Ascending aorta (tissue), 2 donors: ENCODE results near the gene ZNF488. TPM values are rescaled to one million over a fixed set of nuclear protein-coding genes. Genes with fewer than 3 reads are reported as not detected.
"Not testable (repeated sequence)": the region's sequence is repeated elsewhere in the genome, so short reads cannot be mapped to it uniquely, and the experiment has no call there.

Source experiments
- DNase-seq, 2 donors: peaks; one replicate each; pipeline ENCODE4 v3.0.0-alpha.2; 2019; ENCODE audit warnings: low spot score in 2 of 2
- H3K27ac ChIP-seq, 2 donors: fragments of 200-600 bp; sonication (generic); one replicate each; pipeline ENCODE4 v1.5.1; 2016 to 2017; ENCODE audit warnings: mild to moderate bottlenecking in 1 of 2
- H3K27me3 ChIP-seq: fragments of 200-600 bp; sonication (generic); one replicate; pipeline ENCODE4 v1.5.1; 2017
- H3K36me3 ChIP-seq, 2 donors: fragments of 200-600 bp; sonication (generic); one replicate each; pipeline ENCODE4 v1.5.1; 2016
- H3K4me1 ChIP-seq, 2 donors: fragments of 200-600 bp; sonication (generic); one replicate each; pipeline ENCODE4 v1.5.1; 2016 to 2017; ENCODE audit warnings: mild to moderate bottlenecking in 1 of 2
- H3K4me3 ChIP-seq, 2 donors: fragments of 200-600 bp; sonication (generic); one replicate each; pipeline ENCODE4 v1.5.1; 2016 to 2017; ENCODE audit warnings: mild to moderate bottlenecking in 1 of 2
- H3K9me3 ChIP-seq, 2 donors: fragments of 200-600 bp; sonication (generic); one replicate each; pipeline ENCODE4 v1.5.1; 2016
- CTCF ChIP-seq, 3 experiments: fragments of 200-600 bp in 2 of 3; fragments of 450-650 bp in 1 of 3; sonication (generic) in 2 of 3; IDR thresholded peaks; one replicate each; pipeline ENCODE4 v1.5.1; 2016 to 2019; ENCODE audit warnings: antibody characterized with exemption in 3 of 3, mild to moderate bottlenecking in 1 of 3, moderate library complexity in 1 of 3
- intact Hi-C: fragments of 100-400 bp; cut with DNase I; formaldehyde crosslinking; loops from one replicate; pipeline ENCODE4 v1.15.1; 2023
- total RNA-seq: library from RNA; depleted of rRNA; stranded (reverse); fragments of >200 nt; gene quantifications from one replicate; pipeline ENCODE4 v1.1.0, GENCODE V29; 2016

The ZNF488 gene
- total RNA-seq, 1 donor from 2014 or later = not detected

GRCh38 chr10:47400786-47401185 is 16.7 kb upstream of the ZNF488 start:
- no peaks in the 10 kb centered on the region for H3K9me3 ChIP-seq
- DNase-seq = no peak
- peaks cover 0 to 6% of the 10 kb centered on the region in 2 donors for H3K4me1 ChIP-seq
- no peaks in the 10 kb centered on the region for H3K36me3 ChIP-seq
- no peak overlapping the region for H3K4me3 ChIP-seq
- no peak for TF ChIP-seq CTCF (IDR thresholded peaks at IDR 0.05)
- no peaks in the 10 kb centered on the region for H3K27me3 ChIP-seq
- intact Hi-C loops = no loop called here
- H3K27ac ChIP-seq = no peak overlapping the region

- H3K36me3 ChIP-seq = no peaks in the 10 kb centered on the region
- intact Hi-C loops = no loop called here
- no peaks in the 10 kb centered on the region for H3K9me3 ChIP-seq
- H3K4me1 ChIP-seq = peaks cover 0 to 6% of the 10 kb centered on the region in 2 donors
- DNase-seq = peak in 1 of 2 donors; percentile 56
- no peak for TF ChIP-seq CTCF (IDR thresholded peaks at IDR 0.05)
- H3K4me3 ChIP-seq = no peak overlapping the region
- H3K27ac ChIP-seq = no peak overlapping the region
- H3K27me3 ChIP-seq = no peaks in the 10 kb centered on the region
Observed at GRCh38 chr10:47400251-47400650, 16.2 kb upstream of the ZNF488 start.

GRCh38 chr10:47397256-47397655 is 13.2 kb upstream of the ZNF488 start:
- no peak for DNase-seq
- intact Hi-C loops = no loop called here
- no peaks in the 10 kb centered on the region for H3K9me3 ChIP-seq

GRCh38 chr10:47396311-47396717 is 12.2 kb upstream of the ZNF488 start:
- Histone ChIP-seq H3K4me3 (no peak overlapping the region), H3K4me1 (no peaks in the 10 kb centered on the region), H3K27me3 (no peaks in the 10 kb centered on the region), H3K36me3 (no peaks in the 10 kb centered on the region), H3K27ac (no peak overlapping the region), H3K9me3 (no peaks in the 10 kb centered on the region)
- intact Hi-C loops = no loop called here
- no peak for DNase-seq
- TF ChIP-seq CTCF (IDR thresholded peaks at IDR 0.05) = no peak

More at GRCh38 chr10:47397256-47397655, 13.2 kb upstream of the ZNF488 start:
- Histone ChIP-seq H3K27ac (no peak overlapping the region), H3K36me3 (no peaks in the 10 kb centered on the region), H3K4me1 (no peaks in the 10 kb centered on the region), H3K27me3 (no peaks in the 10 kb centered on the region), H3K4me3 (no peak overlapping the region)
- no peak for TF ChIP-seq CTCF (IDR thresholded peaks at IDR 0.05)

- Histone ChIP-seq H3K36me3 (no peaks in the 10 kb centered on the region), H3K4me3 (no peak overlapping the region), H3K27me3 (no peaks in the 10 kb centered on the region), H3K4me1 (peaks cover 0 to 3% of the 10 kb centered on the region in 2 donors), H3K27ac (no peak overlapping the region), H3K9me3 (no peaks in the 10 kb centered on the region)
- TF ChIP-seq CTCF (IDR thresholded peaks at IDR 0.05) = no peak
- no peak for DNase-seq
- intact Hi-C loops = loop anchor here (5.0 kb wide), 1 partner anchor 222 kb away; no protein-coding TSS in a partner anchor
Observed at GRCh38 chr10:47389619-47390018, 5.5 kb upstream of the ZNF488 start.

GRCh38 chr10:47388879-47389278 is 4.8 kb upstream of the ZNF488 start:
- Histone ChIP-seq H3K27ac (no peak overlapping the region), H3K9me3 (no peaks in the 10 kb centered on the region), H3K4me3 (no peak overlapping the region), H3K36me3 (no peaks in the 10 kb centered on the region), H3K4me1 (peaks cover 0 to 5% of the 10 kb centered on the region in 2 donors), H3K27me3 (no peaks in the 10 kb centered on the region)
- TF ChIP-seq CTCF (IDR thresholded peaks at IDR 0.05) = no peak
- no peak for DNase-seq
- intact Hi-C loops = loop anchor here (5.0 kb wide), 1 partner anchor 222 kb away; no protein-coding TSS in a partner anchor

- H3K4me1 ChIP-seq, DNase-seq, H3K27me3 ChIP-seq, H3K9me3 ChIP-seq, H3K27ac ChIP-seq, H3K4me3 ChIP-seq, H3K36me3 ChIP-seq: not testable (repeated sequence)
- intact Hi-C loops = loop anchor here (5.0 kb wide), 1 partner anchor 219 kb away; no protein-coding TSS in a partner anchor
Observed at GRCh38 chr10:47386104-47386503, 2.0 kb upstream of the ZNF488 start.
